Activated naive CD8-positive, alpha-beta T cell (primary cell): ENCODE results near the gene SLC6A3.
"Not testable (repeated sequence)": the region's sequence is repeated elsewhere in the genome, so short reads cannot be mapped to it uniquely, and the experiment has no call there.

Experiments used
- H3K27ac Mint-ChIP-seq: one replicate; pipeline ENCODE4 v1.8.0; 2021; ENCODE audit warnings: mixed read lengths
- H3K27me3 Mint-ChIP-seq: one replicate; pipeline ENCODE4 v1.8.0; 2021; ENCODE audit warnings: mixed read lengths
- H3K36me3 Mint-ChIP-seq: one replicate; pipeline ENCODE4 v1.8.0; 2021; ENCODE audit warnings: mixed read lengths
- H3K4me1 Mint-ChIP-seq: one replicate; pipeline ENCODE4 v1.8.0; 2021; ENCODE audit warnings: low read depth, mixed read lengths
- H3K4me3 Mint-ChIP-seq: one replicate; pipeline ENCODE4 v1.8.0; 2021; ENCODE audit warnings: mild to moderate bottlenecking, mixed read lengths
- H3K9me3 Mint-ChIP-seq: one replicate; pipeline ENCODE4 v1.8.0; 2021; ENCODE audit warnings: low read depth, mixed read lengths

Gene SLC6A3

DNA sequence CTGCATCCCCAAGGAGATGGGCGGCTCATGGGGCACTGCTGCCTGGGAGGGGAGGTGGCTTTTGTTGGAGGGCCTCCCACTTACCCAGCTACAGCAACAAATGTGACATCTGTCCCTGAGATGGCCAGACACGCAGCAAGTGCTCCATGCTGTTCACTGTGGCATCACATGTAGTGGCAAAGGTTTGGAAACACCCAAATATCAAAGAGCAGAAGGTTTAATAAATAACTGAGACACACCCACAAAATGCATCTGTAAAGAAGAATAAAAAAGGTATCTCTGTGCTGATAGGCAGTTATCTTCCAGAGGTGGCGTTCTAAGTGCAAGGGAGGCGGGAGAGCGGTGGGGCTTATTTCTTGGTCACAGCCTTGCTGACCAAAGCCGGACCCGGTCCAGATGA, 77.0 kb downstream of the SLC6A3 start:
- Mint-ChIP-seq H3K27ac (no peak overlapping the region), H3K36me3 (no peaks in the 10 kb centered on the region)

DNA sequence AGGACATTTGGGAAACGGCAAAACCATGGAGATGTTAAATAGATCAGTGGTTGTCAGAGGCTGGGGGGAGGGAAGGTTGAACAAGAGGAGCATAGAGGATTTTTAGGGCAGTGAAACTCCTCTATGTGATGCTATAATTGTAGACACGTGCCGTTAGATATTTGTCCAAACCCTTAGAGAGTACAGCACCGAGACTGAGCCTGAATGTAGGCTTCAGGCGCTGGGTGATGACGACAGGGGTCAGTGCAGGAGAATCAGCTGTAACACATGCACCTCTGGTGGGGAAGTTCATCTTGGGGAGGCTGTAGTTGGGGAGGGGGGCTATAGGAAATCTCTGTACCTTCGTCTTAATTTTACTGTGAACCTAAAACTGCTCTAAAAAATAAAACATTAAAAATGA, 78.1 kb downstream of the SLC6A3 start:
- Mint-ChIP-seq H3K27ac (no peak overlapping the region), H3K4me3 (no peak overlapping the region), H3K27me3 (no peaks in the 10 kb centered on the region), H3K9me3 (no peaks in the 10 kb centered on the region), H3K4me1 (no peaks in the 10 kb centered on the region), H3K36me3 (no peaks in the 10 kb centered on the region)

More for the DNA sequence above, 77.0 kb downstream of the SLC6A3 start:
- H3K27me3 Mint-ChIP-seq: no peaks in the 10 kb centered on the region
- no peaks in the 10 kb centered on the region for H3K9me3 Mint-ChIP-seq
- H3K4me1 Mint-ChIP-seq: no peaks in the 10 kb centered on the region
- no peak overlapping the region for H3K4me3 Mint-ChIP-seq

DNA sequence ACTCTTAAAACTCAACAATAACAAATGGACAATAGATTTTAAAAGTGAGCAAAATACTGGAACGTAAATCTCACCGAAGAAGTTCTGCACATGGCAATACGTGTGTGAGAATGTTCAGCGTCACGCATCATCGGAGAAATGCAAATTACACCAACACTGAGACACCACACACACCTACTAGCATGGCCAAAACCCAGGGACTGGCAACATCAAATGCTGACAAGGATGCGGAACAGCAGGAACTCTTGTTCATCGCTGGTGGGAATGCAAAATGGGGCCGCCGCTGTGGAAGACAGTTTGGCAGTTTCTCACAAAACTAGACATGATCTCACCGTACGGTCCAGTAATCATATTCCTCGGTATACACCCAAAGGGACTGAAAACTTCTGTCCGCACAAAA, 78.7 kb downstream of the SLC6A3 start:
- Mint-ChIP-seq H3K9me3 (no peaks in the 10 kb centered on the region), H3K27me3 (no peaks in the 10 kb centered on the region), H3K4me1 (no peaks in the 10 kb centered on the region), H3K27ac (no peak overlapping the region), H3K4me3 (no peak overlapping the region), H3K36me3 (no peaks in the 10 kb centered on the region)

DNA sequence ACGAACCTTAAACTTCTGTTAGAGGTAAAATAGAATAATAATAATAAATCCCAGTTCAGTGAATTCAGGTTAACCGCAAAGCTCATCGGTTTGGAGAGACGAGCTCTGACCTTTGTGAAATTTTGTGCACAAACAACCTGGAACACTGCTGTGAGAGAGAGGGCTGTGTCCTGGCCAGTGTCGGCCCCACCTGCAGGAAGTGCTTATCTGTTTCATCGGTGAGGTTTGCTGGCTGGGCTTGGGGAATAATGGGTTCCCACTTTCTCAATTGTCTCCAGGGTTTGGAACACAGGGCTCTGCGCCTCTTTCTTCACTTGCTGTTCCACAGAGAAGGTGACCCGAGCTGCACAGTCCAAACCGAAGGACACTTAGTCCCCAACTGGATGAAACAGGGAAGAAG, 81.0 kb downstream of the SLC6A3 start:
- H3K27ac Mint-ChIP-seq: no peak overlapping the region
- H3K9me3 Mint-ChIP-seq: no peaks in the 10 kb centered on the region
- no peaks in the 10 kb centered on the region for H3K27me3 Mint-ChIP-seq
- no peaks in the 10 kb centered on the region for H3K36me3 Mint-ChIP-seq
- no peaks in the 10 kb centered on the region for H3K4me1 Mint-ChIP-seq
- H3K4me3 Mint-ChIP-seq: no peak overlapping the region

DNA sequence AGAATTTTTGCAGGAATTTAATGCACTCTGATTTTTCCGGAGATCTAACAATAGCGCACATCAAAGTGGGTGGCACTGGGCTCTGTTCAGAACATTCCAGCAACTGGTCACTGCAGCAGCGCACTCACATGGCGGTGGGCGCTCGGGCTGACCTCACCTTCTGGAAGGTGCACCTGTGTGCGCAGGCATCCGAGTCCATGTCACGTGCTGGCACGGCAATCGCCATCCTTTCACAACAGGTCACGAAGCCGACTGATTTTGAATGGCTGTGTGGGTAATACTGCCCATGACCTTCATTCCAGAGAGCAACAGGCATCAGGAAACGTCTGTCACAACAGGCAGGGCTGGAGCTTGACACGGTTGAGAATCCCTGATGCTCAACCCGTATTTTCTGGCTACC, 81.7 kb downstream of the SLC6A3 start:
- no peaks in the 10 kb centered on the region for H3K36me3 Mint-ChIP-seq
- H3K4me3 Mint-ChIP-seq: no peak overlapping the region
- H3K9me3 Mint-ChIP-seq: no peaks in the 10 kb centered on the region
- H3K27ac Mint-ChIP-seq: no peak overlapping the region
- no peaks in the 10 kb centered on the region for H3K27me3 Mint-ChIP-seq
- H3K4me1 Mint-ChIP-seq: no peaks in the 10 kb centered on the region

DNA sequence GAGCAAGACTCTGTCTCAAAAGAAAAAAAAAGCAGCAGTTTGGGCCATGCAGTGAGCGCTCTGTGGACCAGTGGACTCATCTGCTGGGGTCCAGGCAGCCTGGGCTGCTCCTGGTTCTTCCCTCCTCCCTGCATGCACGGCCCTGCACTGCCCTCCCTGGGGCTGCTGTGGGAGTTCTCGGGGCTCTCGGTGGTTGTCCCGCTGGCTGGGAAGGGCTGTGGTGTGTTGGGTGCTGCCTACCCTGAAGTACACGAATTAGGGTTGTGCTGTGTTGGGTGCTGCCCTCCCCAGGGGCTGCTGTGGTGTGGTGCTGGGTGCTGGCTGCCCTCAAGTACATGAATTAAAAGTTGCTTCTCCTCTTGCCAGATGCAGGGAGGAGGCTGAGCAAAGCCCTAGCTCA, 82.1 kb downstream of the SLC6A3 start:
- Mint-ChIP-seq H3K36me3 (no peaks in the 10 kb centered on the region), H3K9me3 (no peaks in the 10 kb centered on the region), H3K4me1 (no peaks in the 10 kb centered on the region), H3K4me3 (no peak overlapping the region), H3K27me3 (no peaks in the 10 kb centered on the region), H3K27ac (no peak overlapping the region)

DNA sequence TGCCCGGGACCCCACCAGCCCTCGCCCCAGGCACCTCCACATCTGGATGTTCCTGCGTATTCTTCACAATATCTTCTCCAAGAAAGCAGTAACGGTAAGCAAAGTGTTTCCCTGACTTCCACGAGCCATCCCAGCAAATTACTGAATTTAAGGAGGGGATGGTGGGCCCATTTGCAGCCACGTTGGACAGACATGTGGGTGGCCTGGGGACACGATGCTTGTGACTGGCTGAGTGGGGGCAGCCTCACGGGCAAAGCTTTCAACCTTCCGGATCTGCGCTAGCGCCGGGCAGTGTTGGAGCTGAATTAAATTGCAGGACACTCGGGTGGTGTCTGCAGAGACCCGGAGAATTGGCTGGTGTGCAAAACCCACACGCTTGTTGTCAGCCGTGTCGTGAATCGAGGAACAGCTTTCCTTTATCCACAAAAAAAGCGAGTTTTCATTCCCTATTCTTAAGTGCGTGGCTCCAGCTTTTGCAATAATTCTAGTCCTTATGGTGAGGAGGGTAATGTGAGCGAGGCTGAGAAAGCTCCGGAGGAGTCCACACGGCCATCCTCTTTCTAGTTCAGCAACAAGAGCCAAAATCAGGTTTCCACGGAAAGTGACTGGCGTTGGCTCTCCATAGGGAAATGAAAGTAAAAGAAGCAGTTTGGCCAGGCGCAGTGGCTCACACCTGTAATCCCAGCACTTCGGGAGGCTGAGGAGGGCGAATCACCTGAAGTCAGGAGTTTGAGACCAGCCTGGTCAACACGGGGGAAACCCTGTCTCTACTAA, 82.8 kb downstream of the SLC6A3 start:
- no peaks in the 10 kb centered on the region for H3K27me3 Mint-ChIP-seq
- H3K36me3 Mint-ChIP-seq: no peaks in the 10 kb centered on the region
- H3K4me1 Mint-ChIP-seq: no peaks in the 10 kb centered on the region

DNA sequence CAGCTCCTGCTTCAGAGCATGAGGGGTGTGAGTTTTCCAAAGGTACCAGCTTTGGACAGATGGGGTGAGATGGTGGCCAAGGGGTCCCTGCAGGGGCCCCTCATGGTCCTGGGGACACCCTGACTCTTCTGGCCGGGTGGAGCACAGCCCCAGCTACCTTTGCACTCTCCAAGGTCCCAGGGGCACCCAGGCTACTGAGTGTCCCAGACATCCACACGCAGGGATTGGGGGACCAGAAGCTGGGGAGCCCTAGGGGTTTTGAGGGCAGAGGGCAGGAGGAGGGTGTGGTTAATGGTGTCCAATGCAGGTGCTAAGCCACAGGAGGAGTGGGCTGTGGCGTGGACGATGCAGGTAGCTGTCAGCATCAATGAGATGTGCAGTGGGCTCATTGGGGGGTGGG, 84.4 kb downstream of the SLC6A3 start:
- Mint-ChIP-seq H3K4me1 (no peaks in the 10 kb centered on the region), H3K27ac (no peak overlapping the region), H3K36me3 (no peaks in the 10 kb centered on the region), H3K27me3 (no peaks in the 10 kb centered on the region), H3K9me3 (no peaks in the 10 kb centered on the region), H3K4me3 (no peak overlapping the region)

More for the DNA sequence above, 82.8 kb downstream of the SLC6A3 start:
- no peak overlapping the region for H3K27ac Mint-ChIP-seq
- no peaks in the 10 kb centered on the region for H3K9me3 Mint-ChIP-seq
- H3K4me3 Mint-ChIP-seq: no peak overlapping the region

DNA sequence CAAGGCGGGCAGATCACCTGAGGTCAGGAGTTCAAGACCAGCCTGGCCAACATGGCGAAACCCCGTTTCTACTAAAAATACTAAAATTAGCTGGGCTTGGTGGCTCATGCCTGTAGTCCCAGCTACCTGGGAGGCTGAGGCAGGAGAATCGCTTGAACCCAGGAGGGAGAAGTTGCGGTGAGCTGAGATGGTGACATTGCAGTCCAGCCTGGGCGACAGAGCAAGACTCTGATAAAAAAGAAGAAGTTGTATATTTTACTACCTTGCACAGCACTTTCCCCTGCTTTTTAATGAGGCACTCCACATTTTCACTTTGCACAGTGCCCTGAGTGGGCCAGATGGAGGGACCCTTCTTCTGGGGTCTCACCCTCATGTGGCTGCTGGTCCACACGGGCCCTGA, 84.9 kb downstream of the SLC6A3 start:
- not testable (repeated sequence) for H3K36me3 Mint-ChIP-seq, H3K27me3 Mint-ChIP-seq, H3K4me3 Mint-ChIP-seq, H3K4me1 Mint-ChIP-seq, H3K9me3 Mint-ChIP-seq, H3K27ac Mint-ChIP-seq

DNA sequence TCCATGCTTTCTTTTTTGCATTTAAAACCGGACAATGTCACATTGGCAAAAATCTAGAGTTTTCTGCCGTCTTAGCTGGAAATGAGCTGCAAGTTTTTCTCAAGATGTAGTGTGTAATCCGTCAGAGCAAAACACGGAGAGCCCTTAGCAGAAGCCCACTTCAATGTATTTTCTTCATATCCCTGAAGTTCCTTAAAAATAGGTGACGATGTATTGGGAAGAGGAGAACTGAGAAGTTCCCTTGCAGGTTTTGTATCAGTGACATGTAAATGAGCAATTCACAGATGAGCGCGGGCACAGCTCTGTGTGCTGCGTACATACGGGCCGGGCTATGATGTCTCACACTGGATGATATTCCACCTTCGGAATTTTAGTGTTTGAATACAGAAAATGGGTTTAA, 85.5 kb downstream of the SLC6A3 start:
- no peaks in the 10 kb centered on the region for H3K4me1 Mint-ChIP-seq
- no peaks in the 10 kb centered on the region for H3K36me3 Mint-ChIP-seq
- no peaks in the 10 kb centered on the region for H3K9me3 Mint-ChIP-seq
- no peak overlapping the region for H3K4me3 Mint-ChIP-seq
- H3K27ac Mint-ChIP-seq: no peak overlapping the region
- H3K27me3 Mint-ChIP-seq: no peaks in the 10 kb centered on the region

DNA sequence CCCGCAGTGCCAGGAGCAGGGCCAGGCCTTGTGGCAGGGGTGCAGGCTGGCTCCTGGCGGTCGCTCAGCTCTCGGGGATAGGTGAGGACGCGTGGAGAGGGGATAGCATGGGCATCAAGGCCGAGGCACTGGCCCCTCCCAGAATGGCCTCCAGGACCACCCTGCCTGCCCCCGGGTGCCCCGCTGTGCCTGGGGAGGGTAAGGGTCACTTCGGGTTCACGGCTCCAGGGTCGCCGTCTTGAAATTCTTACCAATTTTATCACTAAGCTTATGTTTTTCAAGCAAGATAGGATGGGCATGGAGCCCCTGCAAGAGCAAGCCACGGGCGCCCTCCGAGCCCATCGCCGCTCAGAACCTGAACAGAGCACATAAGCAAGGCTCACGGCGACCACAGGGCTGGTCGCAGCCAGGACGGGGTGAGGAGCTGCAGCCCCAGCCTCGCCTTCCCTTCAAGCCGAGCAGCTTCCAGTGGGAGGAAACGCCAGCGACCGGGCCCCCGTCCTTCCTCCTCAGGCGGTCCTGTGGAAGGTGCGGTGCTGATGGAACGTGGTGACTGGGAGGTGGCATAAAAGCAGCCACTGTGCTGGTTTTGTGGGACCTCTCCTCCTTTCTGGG, 86.1 kb downstream of the SLC6A3 start:
- H3K4me3 Mint-ChIP-seq: no peak overlapping the region
- H3K4me1 Mint-ChIP-seq: no peaks in the 10 kb centered on the region
- H3K27me3 Mint-ChIP-seq: no peaks in the 10 kb centered on the region
- no peak overlapping the region for H3K27ac Mint-ChIP-seq
- no peaks in the 10 kb centered on the region for H3K36me3 Mint-ChIP-seq
- H3K9me3 Mint-ChIP-seq: no peaks in the 10 kb centered on the region

DNA sequence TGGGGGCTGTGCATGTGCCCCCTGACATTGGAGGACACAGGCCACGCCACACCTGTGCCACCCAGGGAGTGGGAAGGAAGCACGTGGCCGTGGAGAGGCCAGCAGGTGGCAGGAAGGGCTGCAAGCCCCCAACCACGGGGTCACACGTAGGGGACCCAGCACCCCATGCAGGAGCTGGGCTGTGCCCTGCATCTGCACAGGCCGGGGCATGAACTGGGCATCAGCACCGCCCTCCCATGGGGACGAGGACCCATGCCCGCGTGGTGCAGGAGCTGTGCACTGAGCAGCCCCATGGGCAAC, 86.6 kb downstream of the SLC6A3 start:
- Mint-ChIP-seq H3K4me1 (no peaks in the 10 kb centered on the region), H3K27me3 (no peaks in the 10 kb centered on the region), H3K9me3 (no peaks in the 10 kb centered on the region), H3K4me3 (no peak overlapping the region), H3K27ac (no peak overlapping the region), H3K36me3 (no peaks in the 10 kb centered on the region)

DNA sequence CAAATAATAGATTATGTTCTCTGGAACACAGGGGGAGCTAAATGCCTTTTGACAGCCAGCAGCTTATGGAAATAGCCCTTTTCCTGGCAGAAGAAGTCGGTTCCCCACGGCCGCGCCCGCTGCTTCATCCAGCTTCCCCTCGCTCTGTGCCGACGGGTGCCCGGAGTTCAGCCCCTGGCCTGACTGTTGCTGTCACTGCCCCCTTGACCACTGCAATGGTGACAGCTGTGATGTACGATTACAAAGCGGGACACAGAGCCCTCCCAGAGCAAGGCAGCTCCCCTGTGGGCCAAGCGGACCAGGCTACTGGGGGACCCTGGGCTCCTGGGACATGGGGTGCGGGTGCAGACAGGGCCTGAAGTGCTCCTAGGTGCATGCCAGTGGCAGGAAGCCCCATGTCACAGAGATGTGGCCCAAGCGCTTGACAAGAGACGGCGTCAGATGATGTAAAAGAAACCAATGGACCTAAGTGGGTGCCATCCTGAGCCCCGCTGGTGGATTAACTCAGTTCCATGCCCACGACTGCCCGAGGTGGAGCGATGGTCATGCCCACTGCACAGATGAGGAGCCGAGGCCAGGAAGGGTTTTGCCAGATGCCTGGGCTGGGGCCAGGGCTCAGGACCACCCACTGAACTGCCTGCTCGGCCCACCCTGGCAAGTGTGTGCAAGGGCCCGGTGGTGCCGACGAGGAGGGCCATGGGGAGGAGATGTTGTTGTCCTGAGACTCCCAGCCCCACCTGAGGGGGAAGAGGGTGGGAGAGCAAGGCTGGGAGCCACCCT, 87.1 kb downstream of the SLC6A3 start:
- no peak overlapping the region for H3K27ac Mint-ChIP-seq
- no peaks in the 10 kb centered on the region for H3K9me3 Mint-ChIP-seq
- H3K36me3 Mint-ChIP-seq: no peaks in the 10 kb centered on the region
- no peaks in the 10 kb centered on the region for H3K4me1 Mint-ChIP-seq
- H3K27me3 Mint-ChIP-seq: no peaks in the 10 kb centered on the region
- H3K4me3 Mint-ChIP-seq: no peak overlapping the region

DNA sequence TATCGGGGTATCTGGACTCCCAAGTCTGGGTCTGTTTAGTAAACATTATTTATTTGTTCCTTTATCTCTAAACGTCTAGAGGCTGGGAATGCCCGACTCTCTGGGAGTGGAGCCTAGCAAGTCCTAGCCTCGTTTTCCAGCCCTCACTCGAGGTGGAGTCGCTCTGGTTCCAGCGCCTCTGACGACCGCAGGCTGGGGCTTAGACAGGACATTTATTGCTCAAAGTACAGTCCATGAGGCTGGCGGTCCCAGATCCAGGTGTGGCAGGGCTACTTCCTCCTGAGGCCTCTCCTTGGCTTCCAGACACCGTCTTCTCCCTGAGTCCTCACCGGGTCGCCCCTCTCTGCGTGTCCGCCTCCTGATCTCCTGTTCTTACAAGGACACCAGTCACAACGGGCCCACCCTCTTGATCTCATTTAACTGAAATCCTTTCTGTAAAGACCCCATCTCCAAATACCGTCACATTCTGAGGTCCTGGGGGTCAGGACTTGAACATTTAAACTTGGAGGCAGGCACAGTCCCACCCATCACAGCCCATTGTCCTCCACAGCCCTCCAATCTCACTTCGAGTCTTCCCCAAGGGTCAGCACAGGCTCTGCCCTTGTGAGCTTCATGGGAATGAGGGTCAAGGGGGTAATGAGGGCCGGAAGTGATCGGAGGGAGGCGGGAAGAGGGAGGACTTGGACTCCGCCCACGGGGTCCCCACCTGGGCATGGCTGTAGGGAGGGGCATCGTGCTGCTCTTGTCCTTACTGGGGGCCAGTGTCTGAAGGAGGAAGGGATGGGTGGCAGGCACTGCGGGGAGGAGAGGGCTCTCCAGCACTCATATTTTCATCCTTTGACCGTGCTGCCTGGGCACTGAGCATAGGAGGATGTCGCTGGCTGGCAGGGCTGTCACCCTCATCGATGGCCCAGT, 88.1 kb downstream of the SLC6A3 start:
- H3K27ac Mint-ChIP-seq: no peak overlapping the region
- H3K9me3 Mint-ChIP-seq: no peaks in the 10 kb centered on the region
- no peak overlapping the region for H3K4me3 Mint-ChIP-seq
- no peaks in the 10 kb centered on the region for H3K4me1 Mint-ChIP-seq
- no peaks in the 10 kb centered on the region for H3K36me3 Mint-ChIP-seq
- no peaks in the 10 kb centered on the region for H3K27me3 Mint-ChIP-seq

DNA sequence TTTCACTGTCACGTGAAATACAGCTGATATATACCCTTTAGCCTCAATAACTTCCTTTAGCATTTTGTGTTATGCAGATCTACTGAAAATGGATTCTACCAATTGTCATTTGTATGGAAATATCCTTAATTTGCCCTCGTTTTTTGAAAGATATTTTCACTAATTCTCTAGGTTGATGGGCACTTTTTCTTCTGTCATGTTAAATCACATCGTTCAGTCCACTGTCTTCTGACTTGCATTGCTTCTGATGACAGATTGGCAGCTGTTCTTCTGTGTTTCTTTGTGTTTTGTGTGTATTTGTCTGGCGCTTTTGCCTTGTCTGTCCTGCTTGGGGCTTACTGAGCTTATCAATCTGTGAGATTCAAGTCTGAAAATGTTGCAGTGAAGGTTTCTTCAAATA, 90.7 kb downstream of the SLC6A3 start:
- H3K9me3 Mint-ChIP-seq: no peaks in the 10 kb centered on the region
- H3K36me3 Mint-ChIP-seq: no peaks in the 10 kb centered on the region
- no peak overlapping the region for H3K27ac Mint-ChIP-seq
- H3K4me1 Mint-ChIP-seq: no peaks in the 10 kb centered on the region
- no peak overlapping the region for H3K4me3 Mint-ChIP-seq
- no peaks in the 10 kb centered on the region for H3K27me3 Mint-ChIP-seq
